Erythroblast (primary cell): ENCODE measurements around the gene C12orf57.

Experiments used
- GATA1 ChIP-seq: IDR thresholded peaks from 2 replicates; pipeline ENCODE4 v1.6.1; 2011; ENCODE audit warnings: low read depth, mild to moderate bottlenecking, control low read depth, low read length, moderate library complexity
- POLR2A ChIP-seq: IDR thresholded peaks from 2 replicates; pipeline ENCODE4 v1.6.1; 2011; ENCODE audit warnings: mild to moderate bottlenecking, low read length

- TF ChIP-seq POLR2A (no peak), GATA1 (no peak)
Observed at GRCh38 chr12:6934110-6934509, 9.7 kb upstream of the C12orf57 start.
